OCI-LY7 (cell line): ENCODE results near the gene DSE.

ENCODE experiments used
- EZH2phosphoT487 ChIP-seq: fragments of 200-600 bp; sonication (generic); IDR thresholded peaks from 2 replicates; pipeline ENCODE4 v1.6.1; 2018; ENCODE audit warnings: low read depth, borderline replicate concordance, mild to moderate bottlenecking, mixed run types, antibody characterized with exemption, low read length, moderate library complexity, mixed read lengths
- TF ChIP-seq, protein P1 (sequence below): fragments of 200-600 bp; sonication (generic); conservative IDR thresholded peaks from 2 replicates; pipeline ENCODE4 v1.5.1; 2014; ENCODE audit warnings: mild to moderate bottlenecking, antibody characterized with exemption, low read length, moderate library complexity, mixed read lengths

- TF ChIP-seq EZH2phosphoT487, result no peak
- TF ChIP-seq, protein P1, sequence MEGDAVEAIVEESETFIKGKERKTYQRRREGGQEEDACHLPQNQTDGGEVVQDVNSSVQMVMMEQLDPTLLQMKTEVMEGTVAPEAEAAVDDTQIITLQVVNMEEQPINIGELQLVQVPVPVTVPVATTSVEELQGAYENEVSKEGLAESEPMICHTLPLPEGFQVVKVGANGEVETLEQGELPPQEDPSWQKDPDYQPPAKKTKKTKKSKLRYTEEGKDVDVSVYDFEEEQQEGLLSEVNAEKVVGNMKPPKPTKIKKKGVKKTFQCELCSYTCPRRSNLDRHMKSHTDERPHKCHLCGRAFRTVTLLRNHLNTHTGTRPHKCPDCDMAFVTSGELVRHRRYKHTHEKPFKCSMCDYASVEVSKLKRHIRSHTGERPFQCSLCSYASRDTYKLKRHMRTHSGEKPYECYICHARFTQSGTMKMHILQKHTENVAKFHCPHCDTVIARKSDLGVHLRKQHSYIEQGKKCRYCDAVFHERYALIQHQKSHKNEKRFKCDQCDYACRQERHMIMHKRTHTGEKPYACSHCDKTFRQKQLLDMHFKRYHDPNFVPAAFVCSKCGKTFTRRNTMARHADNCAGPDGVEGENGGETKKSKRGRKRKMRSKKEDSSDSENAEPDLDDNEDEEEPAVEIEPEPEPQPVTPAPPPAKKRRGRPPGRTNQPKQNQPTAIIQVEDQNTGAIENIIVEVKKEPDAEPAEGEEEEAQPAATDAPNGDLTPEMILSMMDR, result no peak
These were observed 51.5 kb downstream of the DSE start for GRCh38 chr6:116422238-116422637.
